LNCAP (cell line): Measurements from ENCODE around the gene SCLT1.

ENCODE experiments used
- TF ChIP-seq, protein P1 (sequence below): fragments of 450-650 bp; IDR thresholded peaks from 2 replicates; pipeline ENCODE4 v1.5.1; 2017; ENCODE audit warnings: mild to moderate bottlenecking

Gene SCLT1

GRCh38 chr4:128848461-128848860, 244.9 kb downstream of the SCLT1 start:
- TF ChIP-seq, protein P1, sequence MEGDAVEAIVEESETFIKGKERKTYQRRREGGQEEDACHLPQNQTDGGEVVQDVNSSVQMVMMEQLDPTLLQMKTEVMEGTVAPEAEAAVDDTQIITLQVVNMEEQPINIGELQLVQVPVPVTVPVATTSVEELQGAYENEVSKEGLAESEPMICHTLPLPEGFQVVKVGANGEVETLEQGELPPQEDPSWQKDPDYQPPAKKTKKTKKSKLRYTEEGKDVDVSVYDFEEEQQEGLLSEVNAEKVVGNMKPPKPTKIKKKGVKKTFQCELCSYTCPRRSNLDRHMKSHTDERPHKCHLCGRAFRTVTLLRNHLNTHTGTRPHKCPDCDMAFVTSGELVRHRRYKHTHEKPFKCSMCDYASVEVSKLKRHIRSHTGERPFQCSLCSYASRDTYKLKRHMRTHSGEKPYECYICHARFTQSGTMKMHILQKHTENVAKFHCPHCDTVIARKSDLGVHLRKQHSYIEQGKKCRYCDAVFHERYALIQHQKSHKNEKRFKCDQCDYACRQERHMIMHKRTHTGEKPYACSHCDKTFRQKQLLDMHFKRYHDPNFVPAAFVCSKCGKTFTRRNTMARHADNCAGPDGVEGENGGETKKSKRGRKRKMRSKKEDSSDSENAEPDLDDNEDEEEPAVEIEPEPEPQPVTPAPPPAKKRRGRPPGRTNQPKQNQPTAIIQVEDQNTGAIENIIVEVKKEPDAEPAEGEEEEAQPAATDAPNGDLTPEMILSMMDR: no peak

DNA sequence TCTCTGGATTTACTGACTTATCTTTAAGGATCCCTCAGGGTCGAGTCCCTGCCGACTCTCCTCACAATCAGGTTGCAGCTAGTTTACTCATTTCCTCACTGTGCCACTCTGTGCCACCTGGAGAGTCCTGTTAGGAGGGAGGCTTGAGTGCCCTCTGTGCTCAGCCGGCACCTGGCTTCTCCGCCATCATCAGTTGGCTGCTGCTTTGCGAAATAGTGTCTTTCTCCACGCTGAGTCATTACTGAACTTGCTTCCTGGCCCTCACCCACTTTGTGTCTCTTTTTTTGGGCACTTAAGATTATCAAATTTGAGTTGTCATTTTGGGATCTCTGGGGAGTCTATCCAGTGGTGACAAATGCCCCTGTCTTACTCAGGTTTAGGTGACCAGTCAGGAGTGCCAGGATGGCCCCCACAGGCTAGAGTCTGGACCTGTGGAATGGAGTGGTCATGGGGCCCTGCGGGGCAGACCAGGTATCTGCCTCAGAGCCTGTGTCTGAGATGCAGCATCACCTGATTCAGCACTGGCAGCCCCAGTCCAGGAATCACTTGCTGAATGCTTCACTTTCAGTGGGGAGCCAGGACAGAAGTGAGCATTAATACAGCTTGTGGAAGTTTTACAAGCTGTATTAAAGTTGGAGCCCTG, 246.1 kb downstream of the SCLT1 start:
- TF ChIP-seq, protein P1: no peak

- TF ChIP-seq, protein P1: no peak
Observed at GRCh38 chr4:128846063-128846462, 247.3 kb downstream of the SCLT1 start.

DNA sequence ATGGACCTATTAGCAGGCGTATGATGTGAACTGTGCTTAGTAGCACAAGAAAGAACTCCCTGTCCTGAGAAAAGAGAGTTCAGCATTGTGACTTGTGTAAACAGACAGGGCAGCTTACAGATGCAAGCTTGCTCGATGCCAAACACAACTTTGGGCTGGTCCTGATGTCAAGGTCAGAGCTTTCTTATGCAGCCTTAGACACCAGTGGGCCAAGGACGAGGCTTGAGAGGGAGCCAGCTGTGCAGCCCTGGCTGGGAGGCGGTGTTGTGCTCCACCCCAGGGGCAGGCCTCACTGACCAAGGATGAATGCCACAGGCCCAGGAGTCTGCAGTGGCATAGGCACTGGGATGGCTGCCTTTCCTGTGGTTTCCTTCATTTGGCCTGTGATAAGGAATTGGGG, 248.4 kb downstream of the SCLT1 start:
- TF ChIP-seq, protein P1: no peak

GRCh38 chr4:128841402-128841801, 251.9 kb downstream of the SCLT1 start:
- TF ChIP-seq, protein P1: no peak

GRCh38 chr4:128840711-128841318, 252.5 kb downstream of the SCLT1 start:
- TF ChIP-seq, protein P1: no peak

DNA sequence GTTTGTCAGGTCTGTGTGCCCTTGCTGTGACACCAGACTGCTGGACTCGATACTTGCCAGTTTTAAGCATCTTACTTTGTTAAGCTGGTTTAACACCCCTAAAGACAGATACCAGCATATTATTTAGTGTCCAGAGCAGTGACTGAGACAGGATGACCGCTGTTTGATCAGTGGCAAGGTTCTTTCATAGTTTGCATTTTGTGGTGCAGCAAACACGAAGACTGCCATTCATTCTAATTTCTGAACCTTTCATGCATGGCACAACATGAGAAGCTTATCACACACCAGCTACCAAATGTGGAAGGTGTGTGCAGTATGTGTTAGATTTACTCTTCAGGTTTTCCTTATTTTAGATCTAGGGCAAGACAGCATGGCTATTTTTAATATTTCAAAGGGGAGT, 255.7 kb downstream of the SCLT1 start:
- TF ChIP-seq, protein P1: no peak
